Measurements from ENCODE around the gene SCAMP4. TPM values are rescaled to one million over a fixed set of nuclear protein-coding genes. Genes with fewer than 3 reads are reported as not detected.

Gene SCAMP4
- total and polyA plus RNA-seq, 2 of the 13 experiments (the other 11 are each of a cell fraction or from before 2014, with no cell fraction given), result 10.7 to 13.7 TPM

DNA sequence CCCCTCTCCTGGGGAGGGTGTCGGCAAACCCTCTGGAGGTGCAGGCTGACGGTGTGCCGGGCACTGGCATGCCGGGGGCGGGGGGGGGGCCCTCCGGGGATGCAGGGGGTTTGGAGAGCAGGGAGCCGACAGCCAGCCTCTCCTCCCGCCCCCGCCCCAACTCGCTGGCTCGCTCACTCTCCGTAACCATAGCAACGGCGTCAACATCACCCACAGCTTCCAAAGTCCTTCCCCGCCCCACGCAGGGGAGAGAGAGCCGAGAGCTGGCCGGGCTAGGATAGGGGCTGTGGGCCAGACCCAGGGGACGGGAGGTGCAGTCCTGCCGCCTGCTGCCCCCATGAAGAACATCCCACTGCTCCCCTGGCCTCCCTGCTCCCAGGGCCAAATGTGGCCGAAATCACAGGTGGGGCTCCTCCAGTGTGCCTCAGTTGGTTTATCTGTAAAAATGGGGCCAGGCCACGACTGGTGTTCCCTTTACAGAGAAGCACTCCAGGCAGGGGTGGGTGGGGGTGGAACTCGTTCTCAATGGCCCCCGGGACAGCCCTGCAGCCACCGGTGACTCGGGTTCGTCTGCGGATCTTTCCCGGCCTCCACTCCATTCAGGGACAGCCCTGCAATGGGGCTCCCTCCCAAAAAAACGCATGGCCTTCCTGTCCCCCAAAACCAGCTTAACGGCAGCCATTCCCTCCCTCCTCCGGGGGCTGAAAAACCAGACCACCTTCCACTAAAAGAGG lies 45.0 kb upstream of the SCAMP4 start (continued):
- TF ChIP-seq, protein P1, sequence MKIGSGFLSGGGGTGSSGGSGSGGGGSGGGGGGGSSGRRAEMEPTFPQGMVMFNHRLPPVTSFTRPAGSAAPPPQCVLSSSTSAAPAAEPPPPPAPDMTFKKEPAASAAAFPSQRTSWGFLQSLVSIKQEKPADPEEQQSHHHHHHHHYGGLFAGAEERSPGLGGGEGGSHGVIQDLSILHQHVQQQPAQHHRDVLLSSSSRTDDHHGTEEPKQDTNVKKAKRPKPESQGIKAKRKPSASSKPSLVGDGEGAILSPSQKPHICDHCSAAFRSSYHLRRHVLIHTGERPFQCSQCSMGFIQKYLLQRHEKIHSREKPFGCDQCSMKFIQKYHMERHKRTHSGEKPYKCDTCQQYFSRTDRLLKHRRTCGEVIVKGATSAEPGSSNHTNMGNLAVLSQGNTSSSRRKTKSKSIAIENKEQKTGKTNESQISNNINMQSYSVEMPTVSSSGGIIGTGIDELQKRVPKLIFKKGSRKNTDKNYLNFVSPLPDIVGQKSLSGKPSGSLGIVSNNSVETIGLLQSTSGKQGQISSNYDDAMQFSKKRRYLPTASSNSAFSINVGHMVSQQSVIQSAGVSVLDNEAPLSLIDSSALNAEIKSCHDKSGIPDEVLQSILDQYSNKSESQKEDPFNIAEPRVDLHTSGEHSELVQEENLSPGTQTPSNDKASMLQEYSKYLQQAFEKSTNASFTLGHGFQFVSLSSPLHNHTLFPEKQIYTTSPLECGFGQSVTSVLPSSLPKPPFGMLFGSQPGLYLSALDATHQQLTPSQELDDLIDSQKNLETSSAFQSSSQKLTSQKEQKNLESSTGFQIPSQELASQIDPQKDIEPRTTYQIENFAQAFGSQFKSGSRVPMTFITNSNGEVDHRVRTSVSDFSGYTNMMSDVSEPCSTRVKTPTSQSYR (CRISPR knock-in tag; IDR thresholded peaks at IDR 0.05; ENCODE audit: borderline replicate concordance), result peak; percentile 25; the same call in 1 of the 2 replicates
- TF ChIP-seq RBFOX2 (IDR thresholded peaks at IDR 0.05; ENCODE audit: low read depth, low read length) (peak; percentile 58; the same call in 1 of the 2 replicates), STAG1 (CRISPR knock-in tag; IDR thresholded peaks at IDR 0.05) (no peak), ZNF510 (CRISPR knock-in tag; IDR thresholded peaks at IDR 0.05; ENCODE audit: low read depth) (no peak), EP300 (IDR thresholded peaks at IDR 0.05; ENCODE audit: low read depth in 2 of 2, low read length in 2 of 2) (peak in 1 of 2 experiments; percentile 76; a peak in 1 of 4 replicates), EP300 (CRISPR knock-in tag; IDR thresholded peaks at IDR 0.05; ENCODE audit: borderline replicate concordance) (no peak), ZFP36L1 (CRISPR knock-in tag; IDR thresholded peaks at IDR 0.05) (no peak), NONO (IDR thresholded peaks at IDR 0.05) (no peak), NONO (CRISPR knock-in tag; conservative IDR thresholded peaks at IDR 0.05) (peak; percentile 88), ZNF629 (CRISPR knock-in tag; conservative IDR thresholded peaks at IDR 0.05) (no peak; the same call in 1 of the 2 replicates), CHCHD3 (CRISPR knock-in tag; IDR thresholded peaks at IDR 0.05) (no peak), GATA4 (IDR thresholded peaks at IDR 0.05; ENCODE audit: borderline replicate concordance, low read depth) (no peak), KLF11 (CRISPR knock-in tag; IDR thresholded peaks at IDR 0.05) (no peak), ZNF75D (CRISPR knock-in tag; IDR thresholded peaks at IDR 0.05; ENCODE audit: borderline replicate concordance) (no peak), SIN3A (IDR thresholded peaks at IDR 0.05; ENCODE audit: borderline replicate concordance, low read depth, low read length) (peak; percentile 96; the same call in 1 of the 2 replicates), TRAFD1 (CRISPR knock-in tag; IDR thresholded peaks at IDR 0.05; ENCODE audit: borderline replicate concordance) (no peak), PAWR (CRISPR knock-in tag; IDR thresholded peaks at IDR 0.05; ENCODE audit: borderline replicate concordance) (no peak)
- TF ChIP-seq, protein P2, sequence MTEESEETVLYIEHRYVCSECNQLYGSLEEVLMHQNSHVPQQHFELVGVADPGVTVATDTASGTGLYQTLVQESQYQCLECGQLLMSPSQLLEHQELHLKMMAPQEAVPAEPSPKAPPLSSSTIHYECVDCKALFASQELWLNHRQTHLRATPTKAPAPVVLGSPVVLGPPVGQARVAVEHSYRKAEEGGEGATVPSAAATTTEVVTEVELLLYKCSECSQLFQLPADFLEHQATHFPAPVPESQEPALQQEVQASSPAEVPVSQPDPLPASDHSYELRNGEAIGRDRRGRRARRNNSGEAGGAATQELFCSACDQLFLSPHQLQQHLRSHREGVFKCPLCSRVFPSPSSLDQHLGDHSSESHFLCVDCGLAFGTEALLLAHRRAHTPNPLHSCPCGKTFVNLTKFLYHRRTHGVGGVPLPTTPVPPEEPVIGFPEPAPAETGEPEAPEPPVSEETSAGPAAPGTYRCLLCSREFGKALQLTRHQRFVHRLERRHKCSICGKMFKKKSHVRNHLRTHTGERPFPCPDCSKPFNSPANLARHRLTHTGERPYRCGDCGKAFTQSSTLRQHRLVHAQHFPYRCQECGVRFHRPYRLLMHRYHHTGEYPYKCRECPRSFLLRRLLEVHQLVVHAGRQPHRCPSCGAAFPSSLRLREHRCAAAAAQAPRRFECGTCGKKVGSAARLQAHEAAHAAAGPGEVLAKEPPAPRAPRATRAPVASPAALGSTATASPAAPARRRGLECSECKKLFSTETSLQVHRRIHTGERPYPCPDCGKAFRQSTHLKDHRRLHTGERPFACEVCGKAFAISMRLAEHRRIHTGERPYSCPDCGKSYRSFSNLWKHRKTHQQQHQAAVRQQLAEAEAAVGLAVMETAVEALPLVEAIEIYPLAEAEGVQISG (CRISPR knock-in tag; IDR thresholded peaks at IDR 0.05), result peak; percentile 18; the same call in 1 of the 2 replicates
- TF ChIP-seq, protein P3, sequence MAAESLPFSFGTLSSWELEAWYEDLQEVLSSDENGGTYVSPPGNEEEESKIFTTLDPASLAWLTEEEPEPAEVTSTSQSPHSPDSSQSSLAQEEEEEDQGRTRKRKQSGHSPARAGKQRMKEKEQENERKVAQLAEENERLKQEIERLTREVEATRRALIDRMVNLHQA (CRISPR knock-in tag; IDR thresholded peaks at IDR 0.05), result no peak
- TF ChIP-seq, protein P4, sequence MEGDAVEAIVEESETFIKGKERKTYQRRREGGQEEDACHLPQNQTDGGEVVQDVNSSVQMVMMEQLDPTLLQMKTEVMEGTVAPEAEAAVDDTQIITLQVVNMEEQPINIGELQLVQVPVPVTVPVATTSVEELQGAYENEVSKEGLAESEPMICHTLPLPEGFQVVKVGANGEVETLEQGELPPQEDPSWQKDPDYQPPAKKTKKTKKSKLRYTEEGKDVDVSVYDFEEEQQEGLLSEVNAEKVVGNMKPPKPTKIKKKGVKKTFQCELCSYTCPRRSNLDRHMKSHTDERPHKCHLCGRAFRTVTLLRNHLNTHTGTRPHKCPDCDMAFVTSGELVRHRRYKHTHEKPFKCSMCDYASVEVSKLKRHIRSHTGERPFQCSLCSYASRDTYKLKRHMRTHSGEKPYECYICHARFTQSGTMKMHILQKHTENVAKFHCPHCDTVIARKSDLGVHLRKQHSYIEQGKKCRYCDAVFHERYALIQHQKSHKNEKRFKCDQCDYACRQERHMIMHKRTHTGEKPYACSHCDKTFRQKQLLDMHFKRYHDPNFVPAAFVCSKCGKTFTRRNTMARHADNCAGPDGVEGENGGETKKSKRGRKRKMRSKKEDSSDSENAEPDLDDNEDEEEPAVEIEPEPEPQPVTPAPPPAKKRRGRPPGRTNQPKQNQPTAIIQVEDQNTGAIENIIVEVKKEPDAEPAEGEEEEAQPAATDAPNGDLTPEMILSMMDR (CRISPR knock-in tag; IDR thresholded peaks at IDR 0.05), result peak; percentile 40; the same call in 1 of the 2 replicates

All from HepG2 (cell line).